HepG2 (cell line): Measurements from ENCODE around the gene XAB2. TPM values are rescaled to one million over a fixed set of nuclear protein-coding genes. Genes with fewer than 3 reads are reported as not detected.

Experiments
- ATAC-seq: fragments of 200-7000 bp; cut with Tn5 transposase; 3 replicates; pipeline ENCODE4 v1.9.1; 2020; ENCODE audit warnings: mild to moderate bottlenecking, moderate library complexity
- BruUV-seq: library from RNA; stranded (reverse); fragments of 400-500 nt; replicated peaks from 2 replicates; lab custom pipeline; 2021; lab: Mats Ljungman, UMichigan
- CTCF ChIA-PET: fragments of 300-600 bp; formaldehyde crosslinking; extraction: SDS; loops from one replicate; lab custom pipeline; 2021; ENCODE audit warnings: low total read pairs, inconsistent platforms, low intra/inter-chr PET ratio; lab: Yijun Ruan, JAX
- POLR2A ChIA-PET: fragments of 350-600 bp; sonication (Branson Sonifier 250); formaldehyde crosslinking; loops from one replicate; lab custom pipeline; 2020; ENCODE audit warnings: antibody characterized with exemption, inconsistent platforms; lab: Yijun Ruan, JAX
- DNase-seq: peaks from one replicate; pipeline ENCODE4 v3.0.0-alpha.2; 2015; ENCODE audit warnings: low spot score
- FAIRE-seq: peaks from 3 replicates; lab custom pipeline; 2011; peaks lifted over from hg19 to GRCh38; lab: Jason Lieb, UNC
- H2AFZ ChIP-seq: one replicate; pipeline ENCODE4 v1.6.1; 2011; ENCODE audit warnings: low read length, inconsistent platforms
- H3K27ac ChIP-seq: fragments of 300-600 bp; 3 replicates; pipeline ENCODE4 v1.8.0; 2011; ENCODE audit warnings: mixed run types, mild to moderate bottlenecking, mixed read lengths, low read length, inconsistent platforms; ENCODE audit not compliant: insufficient read depth; ENCODE audit errors: extremely low read length
- H3K27me3 ChIP-seq, 2 experiments: fragments of 200-600 bp in 1 of 2; 2 replicates in 1 of 2; 3 replicates in 1 of 2; pipeline versions ENCODE4 v1.6.0 to v1.8.0; 2011; ENCODE audit warnings: low read length in 2 of 2, mild to moderate bottlenecking in 2 of 2, moderate library complexity in 2 of 2, inconsistent platforms in 1 of 2; ENCODE audit not compliant: insufficient read depth in 2 of 2, control insufficient read depth in 1 of 2
- H3K36me3 ChIP-seq, 2 experiments: fragments of 200-600 bp in 1 of 2; replicated peaks in 1 of 2; 2 replicates in 1 of 2; 3 replicates in 1 of 2; pipeline versions ENCODE4 v1.5.1 to v1.8.0; 2011; ENCODE audit warnings: low read length in 2 of 2, inconsistent platforms in 1 of 2; ENCODE audit not compliant: insufficient read depth in 2 of 2, control insufficient read depth in 1 of 2
- H3K4me1 ChIP-seq: 2 replicates; pipeline ENCODE4 v1.5.1; 2012; ENCODE audit warnings: low read length, inconsistent platforms; ENCODE audit not compliant: insufficient read depth
- H3K4me2 ChIP-seq: 2 replicates; pipeline ENCODE4 v1.6.0; 2011; ENCODE audit warnings: low read depth, low read length, inconsistent platforms
- H3K4me3 ChIP-seq, 3 experiments: fragments of 200-600 bp in 1 of 3; sonication (generic), shearing (Covaris generic) in 1 of 3; replicated peaks in 1 of 3; 2 replicates each; pipeline ENCODE4 v1.5.1; 2011 to 2016; ENCODE audit warnings: low read length in 3 of 3, inconsistent platforms in 2 of 3, low read depth in 2 of 3, mild to moderate bottlenecking in 2 of 3, control low read depth in 1 of 3, mixed read lengths in 1 of 3; ENCODE audit not compliant: insufficient read depth in 1 of 3
- H3K79me2 ChIP-seq: one replicate; pipeline ENCODE4 v1.6.1; 2011; ENCODE audit warnings: low read length, inconsistent platforms; ENCODE audit not compliant: insufficient read depth
- H3K9ac ChIP-seq: 2 replicates; pipeline ENCODE4 v1.6.0; 2011; ENCODE audit warnings: mild to moderate bottlenecking, low read depth, low read length, inconsistent platforms; ENCODE audit not compliant: insufficient read depth
- H3K9me3 ChIP-seq: 2 replicates; pipeline ENCODE4 v1.5.1; 2012; ENCODE audit warnings: mild to moderate bottlenecking, low read length
- H4K20me1 ChIP-seq: 2 replicates; pipeline ENCODE4 v1.6.0; 2011; ENCODE audit warnings: inconsistent platforms, mild to moderate bottlenecking, low read length, moderate library complexity; ENCODE audit not compliant: insufficient read depth
- CENPX ChIP-seq: sonication (generic); formaldehyde crosslinking; IDR thresholded peaks from 2 replicates; pipeline ENCODE4 v1.9.0; 2021; ENCODE audit warnings: mild to moderate bottlenecking, missing genetic modification reagents, moderate library complexity
- CREB1 ChIP-seq, 2 experiments: fragments of 450-650 bp in 1 of 2; IDR thresholded peaks; 2 replicates each; pipeline ENCODE4 v1.6.1; 2016 to 2017; ENCODE audit warnings: control low read depth in 1 of 2, mild to moderate bottlenecking in 1 of 2, missing compliant biosample characterization in 1 of 2, missing genetic modification characterization in 1 of 2
- JUNB ChIP-seq: sonication (generic); formaldehyde crosslinking; IDR thresholded peaks from 2 replicates; pipeline ENCODE4 v1.8.0; 2022; ENCODE audit warnings: missing genetic modification reagents, mild to moderate bottlenecking, borderline replicate concordance
- NFE2L2 ChIP-seq: fragments of 150-350 bp; IDR thresholded peaks from 2 replicates; pipeline ENCODE4 v1.6.1; 2014; ENCODE audit warnings: low read length
- REPIN1 ChIP-seq: sonication (generic); formaldehyde crosslinking; IDR thresholded peaks from 2 replicates; pipeline ENCODE4 v1.8.0; 2022; ENCODE audit warnings: missing genetic modification reagents, low read depth, mild to moderate bottlenecking, borderline replicate concordance
- SMC3 ChIP-seq: IDR thresholded peaks from 2 replicates; pipeline ENCODE4 v1.6.1; 2011; ENCODE audit warnings: low read length, improper control_type of control experiment
- SMYD3 ChIP-seq: sonication (generic); formaldehyde crosslinking; IDR thresholded peaks from 2 replicates; pipeline ENCODE4 v1.8.1; 2023; ENCODE audit warnings: mild to moderate bottlenecking, missing genetic modification reagents
- STAG1 ChIP-seq: sonication (generic); formaldehyde crosslinking; IDR thresholded peaks from 2 replicates; pipeline ENCODE4 v1.4.0; 2020; ENCODE audit warnings: missing genetic modification reagents
- ZNF451 ChIP-seq: sonication (generic); formaldehyde crosslinking; IDR thresholded peaks from 2 replicates; pipeline ENCODE4 v1.5.0; 2020; ENCODE audit warnings: mild to moderate bottlenecking, missing genetic modification reagents
- WGBS: methylation state at CpG from one replicate; pipeline ENCODE4 v1.1.6; 2017; ENCODE audit warnings: low lambda C conversion rate; 5-methylcytosine and 5-hydroxymethylcytosine counted together
- in situ Hi-C: cut with HindIII; loops from 2 replicates; pipeline ENCODE4 v1.10.0; 2017; ENCODE audit warnings: low pct_unique_long_range_greater_than_20kb; ENCODE audit not compliant: extremely low pct_ligation_motif_present
- intact Hi-C: fragments of 100-400 bp; cut with micrococcal nuclease; formaldehyde crosslinking; loops from one replicate; pipeline ENCODE4 v1.10.0; 2022; ENCODE audit not compliant: unreplicated experiment
- polyA plus RNA-seq, 8 experiments: library from polyadenylated mRNA; depleted of rRNA in 3 of 8; stranded (reverse) in 7 of 8; unstranded in 1 of 8; fragments of >200 nt; fragmentation: Illumina TruSeq in 4 of 8; extraction: Trizol in 4 of 8; gene quantifications; 2 replicates each; pipeline versions ENCODE4 v1.2.1 to v1.2.3, GENCODE V29; 2011 to 2016; ENCODE audit warnings: low read depth in 4 of 8, missing spikeins in 1 of 8, mixed read lengths in 1 of 8; ENCODE audit not compliant: insufficient read depth in 1 of 8
- total RNA-seq, 5 experiments: library from RNA; depleted of rRNA; stranded (reverse); fragments of >200 nt; fragmentation: Illumina TruSeq; extraction: Trizol; gene quantifications; 2 replicates each; pipeline ENCODE4 v1.2.3, GENCODE V29; 2016; ENCODE audit warnings: low read depth in 1 of 5
- TF ChIP-seq, protein P1 (sequence below): sonication (generic); formaldehyde crosslinking; conservative IDR thresholded peaks from 2 replicates; pipeline ENCODE4 v1.8.1; 2023; ENCODE audit warnings: missing genetic modification reagents
- TF ChIP-seq, protein P2 (sequence below): sonication (generic); formaldehyde crosslinking; IDR thresholded peaks from 2 replicates; pipeline ENCODE4 v1.5.0; 2020; ENCODE audit warnings: mild to moderate bottlenecking, missing genetic modification reagents, moderate library complexity
- TF ChIP-seq, protein P3 (sequence below): sonication (generic); formaldehyde crosslinking; IDR thresholded peaks from 2 replicates; pipeline ENCODE4 v1.5.0; 2020; ENCODE audit warnings: mild to moderate bottlenecking, missing genetic modification reagents
- TF ChIP-seq, protein P4 (sequence below): sonication (generic); formaldehyde crosslinking; IDR thresholded peaks from 2 replicates; pipeline ENCODE4 v1.5.1; 2020; ENCODE audit warnings: mild to moderate bottlenecking, missing genetic modification reagents, moderate library complexity

The XAB2 gene
- total and polyA plus RNA-seq, 2 of the 13 experiments (the other 11 are each of a cell fraction or from before 2014, with no cell fraction given) = 6.2 to 23.9 TPM

DNA sequence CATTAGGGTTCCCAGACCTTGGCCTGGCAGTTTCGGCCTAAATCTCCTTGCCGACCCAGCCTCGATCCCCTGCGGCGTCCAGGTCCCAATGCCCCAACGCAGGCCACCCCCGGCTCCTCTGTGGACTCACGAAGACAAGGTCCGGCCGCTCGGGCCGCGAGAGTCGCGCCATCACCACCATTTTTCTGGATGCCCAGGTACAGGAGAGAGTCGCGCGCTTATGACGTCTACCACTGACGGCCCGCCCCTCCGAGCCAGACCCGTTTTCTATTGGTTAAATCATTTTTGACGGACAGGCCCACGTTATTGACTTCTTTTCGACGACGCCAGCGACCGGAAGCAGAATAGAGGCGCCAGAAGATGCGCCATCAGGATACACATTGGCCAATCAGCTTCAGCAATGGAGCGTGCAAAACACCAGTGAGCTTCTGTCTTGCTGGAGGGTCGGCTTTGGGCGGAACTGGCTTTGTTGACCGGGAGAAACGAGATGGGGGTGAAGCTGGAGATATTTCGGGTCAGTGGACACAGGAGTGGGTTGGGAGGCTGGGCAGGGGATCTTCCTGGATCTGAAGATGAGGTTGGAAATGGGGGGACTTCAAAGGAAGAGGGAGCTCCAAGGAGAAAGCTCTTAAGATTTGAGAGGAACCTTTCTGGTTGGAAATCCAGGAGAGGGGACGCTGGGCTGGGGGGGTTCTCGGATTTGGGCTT is at the start of gene XAB2, which contains the start of gene PET100 (continued):
- TF ChIP-seq, protein P1, sequence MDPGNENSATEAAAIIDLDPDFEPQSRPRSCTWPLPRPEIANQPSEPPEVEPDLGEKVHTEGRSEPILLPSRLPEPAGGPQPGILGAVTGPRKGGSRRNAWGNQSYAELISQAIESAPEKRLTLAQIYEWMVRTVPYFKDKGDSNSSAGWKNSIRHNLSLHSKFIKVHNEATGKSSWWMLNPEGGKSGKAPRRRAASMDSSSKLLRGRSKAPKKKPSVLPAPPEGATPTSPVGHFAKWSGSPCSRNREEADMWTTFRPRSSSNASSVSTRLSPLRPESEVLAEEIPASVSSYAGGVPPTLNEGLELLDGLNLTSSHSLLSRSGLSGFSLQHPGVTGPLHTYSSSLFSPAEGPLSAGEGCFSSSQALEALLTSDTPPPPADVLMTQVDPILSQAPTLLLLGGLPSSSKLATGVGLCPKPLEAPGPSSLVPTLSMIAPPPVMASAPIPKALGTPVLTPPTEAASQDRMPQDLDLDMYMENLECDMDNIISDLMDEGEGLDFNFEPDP (CRISPR knock-in tag) = 0 out of 2 replicates have a peak, but pooled peaks have one; percentile 50

DNA sequence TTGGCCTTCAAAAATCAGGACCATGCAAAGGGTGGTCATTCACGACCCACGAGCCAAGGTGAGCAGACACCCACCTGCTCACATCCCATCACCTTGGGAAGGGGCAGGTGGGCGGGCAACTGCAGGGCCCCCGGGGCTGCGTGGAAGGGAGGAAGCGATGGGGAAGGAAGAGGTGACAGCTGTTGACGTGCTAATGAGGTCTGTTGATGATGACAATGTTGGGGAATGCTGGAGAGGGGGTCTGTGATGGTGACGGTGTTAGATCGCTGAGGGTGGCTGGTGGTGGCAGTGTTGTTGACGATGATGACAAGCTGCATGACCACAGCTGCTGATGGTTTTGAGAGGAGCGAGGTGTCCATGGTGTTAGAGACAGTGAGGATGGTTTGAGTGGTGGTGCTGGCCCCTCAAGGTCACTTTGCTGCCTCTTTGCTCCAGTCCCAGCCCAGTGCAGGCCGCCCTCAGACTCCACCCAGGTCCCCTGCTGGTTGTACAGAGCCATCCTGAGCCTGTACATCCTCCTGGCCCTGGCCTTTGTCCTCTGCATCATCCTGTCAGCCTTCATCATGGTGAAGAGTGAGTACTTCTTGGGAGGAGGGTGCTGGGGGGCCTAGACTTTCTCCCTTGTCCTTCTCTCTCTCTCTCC is 48.4 kb upstream of the XAB2 start:
- POLR2A ChIA-PET = no interaction called here
- Histone ChIP-seq H4K20me1 (no peaks in the 10 kb centered on the region), H3K9me3 (no peaks in the 10 kb centered on the region), H3K27me3 (peaks cover 3 to 20% of the 10 kb centered on the region in 2 experiments; a peak in 2 of 5 replicates), H3K36me3 (0 out of 5 replicates have a peak, but pooled peaks cover 0 to 2% of the 10 kb centered on the region in 2 experiments), H3K79me2 (peaks cover 5% of the 10 kb centered on the region), H3K4me2 (no peak overlapping the region), H3K4me3 (no peak overlapping the region), H3K9ac (no peak overlapping the region), H3K27ac (no peak overlapping the region), H2AFZ (no peak overlapping the region), H3K4me1 (peaks cover 36% of the 10 kb centered on the region)
- TF ChIP-seq, protein P2, sequence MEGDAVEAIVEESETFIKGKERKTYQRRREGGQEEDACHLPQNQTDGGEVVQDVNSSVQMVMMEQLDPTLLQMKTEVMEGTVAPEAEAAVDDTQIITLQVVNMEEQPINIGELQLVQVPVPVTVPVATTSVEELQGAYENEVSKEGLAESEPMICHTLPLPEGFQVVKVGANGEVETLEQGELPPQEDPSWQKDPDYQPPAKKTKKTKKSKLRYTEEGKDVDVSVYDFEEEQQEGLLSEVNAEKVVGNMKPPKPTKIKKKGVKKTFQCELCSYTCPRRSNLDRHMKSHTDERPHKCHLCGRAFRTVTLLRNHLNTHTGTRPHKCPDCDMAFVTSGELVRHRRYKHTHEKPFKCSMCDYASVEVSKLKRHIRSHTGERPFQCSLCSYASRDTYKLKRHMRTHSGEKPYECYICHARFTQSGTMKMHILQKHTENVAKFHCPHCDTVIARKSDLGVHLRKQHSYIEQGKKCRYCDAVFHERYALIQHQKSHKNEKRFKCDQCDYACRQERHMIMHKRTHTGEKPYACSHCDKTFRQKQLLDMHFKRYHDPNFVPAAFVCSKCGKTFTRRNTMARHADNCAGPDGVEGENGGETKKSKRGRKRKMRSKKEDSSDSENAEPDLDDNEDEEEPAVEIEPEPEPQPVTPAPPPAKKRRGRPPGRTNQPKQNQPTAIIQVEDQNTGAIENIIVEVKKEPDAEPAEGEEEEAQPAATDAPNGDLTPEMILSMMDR (CRISPR knock-in tag) = peak; percentile 35
- TF ChIP-seq SMYD3 (CRISPR knock-in tag) (no peak), SMC3 (peak; percentile 18; the same call in 1 of the 2 replicates), JUNB (0 out of 2 replicates have a peak, but pooled peaks have one; percentile 19), STAG1 (0 out of 2 replicates have a peak, but pooled peaks have one; percentile 9), REPIN1 (CRISPR knock-in tag) (no peak), CENPX (no peak), CREB1 (IDR thresholded peaks at IDR 0.05) (peak; percentile 62; the same call in 1 of the 2 replicates), CREB1 (CRISPR knock-in tag; IDR thresholded peaks at IDR 0.05) (no peak), ZNF451 (CRISPR knock-in tag) (no peak), NFE2L2 (no peak)
- TF ChIP-seq, protein P3, sequence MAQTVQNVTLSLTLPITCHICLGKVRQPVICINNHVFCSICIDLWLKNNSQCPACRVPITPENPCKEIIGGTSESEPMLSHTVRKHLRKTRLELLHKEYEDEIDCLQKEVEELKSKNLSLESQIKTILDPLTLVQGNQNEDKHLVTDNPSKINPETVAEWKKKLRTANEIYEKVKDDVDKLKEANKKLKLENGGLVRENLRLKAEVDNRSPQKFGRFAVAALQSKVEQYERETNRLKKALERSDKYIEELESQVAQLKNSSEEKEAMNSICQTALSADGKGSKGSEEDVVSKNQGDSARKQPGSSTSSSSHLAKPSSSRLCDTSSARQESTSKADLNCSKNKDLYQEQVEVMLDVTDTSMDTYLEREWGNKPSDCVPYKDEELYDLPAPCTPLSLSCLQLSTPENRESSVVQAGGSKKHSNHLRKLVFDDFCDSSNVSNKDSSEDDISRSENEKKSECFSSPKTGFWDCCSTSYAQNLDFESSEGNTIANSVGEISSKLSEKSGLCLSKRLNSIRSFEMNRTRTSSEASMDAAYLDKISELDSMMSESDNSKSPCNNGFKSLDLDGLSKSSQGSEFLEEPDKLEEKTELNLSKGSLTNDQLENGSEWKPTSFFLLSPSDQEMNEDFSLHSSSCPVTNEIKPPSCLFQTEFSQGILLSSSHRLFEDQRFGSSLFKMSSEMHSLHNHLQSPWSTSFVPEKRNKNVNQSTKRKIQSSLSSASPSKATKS (CRISPR knock-in tag) = no peak
- TF ChIP-seq, protein P4, sequence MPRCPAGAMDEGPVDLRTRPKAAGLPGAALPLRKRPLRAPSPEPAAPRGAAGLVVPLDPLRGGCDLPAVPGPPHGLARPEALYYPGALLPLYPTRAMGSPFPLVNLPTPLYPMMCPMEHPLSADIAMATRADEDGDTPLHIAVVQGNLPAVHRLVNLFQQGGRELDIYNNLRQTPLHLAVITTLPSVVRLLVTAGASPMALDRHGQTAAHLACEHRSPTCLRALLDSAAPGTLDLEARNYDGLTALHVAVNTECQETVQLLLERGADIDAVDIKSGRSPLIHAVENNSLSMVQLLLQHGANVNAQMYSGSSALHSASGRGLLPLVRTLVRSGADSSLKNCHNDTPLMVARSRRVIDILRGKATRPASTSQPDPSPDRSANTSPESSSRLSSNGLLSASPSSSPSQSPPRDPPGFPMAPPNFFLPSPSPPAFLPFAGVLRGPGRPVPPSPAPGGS (CRISPR knock-in tag) = no peak
- BruUV-seq = no TSS peak
- intact Hi-C loops (no loop called here), in situ Hi-C loops (no loop called here)
- DNase-seq = peak; percentile 18
- FAIRE-seq = no peak
- ATAC-seq = peak; percentile 66
- WGBS = 37% methylated on average over 10 of the region's 12 CpGs
- CTCF ChIA-PET = interaction anchor here (1.3 kb wide), 1 partner anchor 26 kb away, joined by 7 read pairs; no protein-coding TSS in a partner anchor
